ENCODE measurements around the gene LMNA.

The LMNA gene

DNA sequence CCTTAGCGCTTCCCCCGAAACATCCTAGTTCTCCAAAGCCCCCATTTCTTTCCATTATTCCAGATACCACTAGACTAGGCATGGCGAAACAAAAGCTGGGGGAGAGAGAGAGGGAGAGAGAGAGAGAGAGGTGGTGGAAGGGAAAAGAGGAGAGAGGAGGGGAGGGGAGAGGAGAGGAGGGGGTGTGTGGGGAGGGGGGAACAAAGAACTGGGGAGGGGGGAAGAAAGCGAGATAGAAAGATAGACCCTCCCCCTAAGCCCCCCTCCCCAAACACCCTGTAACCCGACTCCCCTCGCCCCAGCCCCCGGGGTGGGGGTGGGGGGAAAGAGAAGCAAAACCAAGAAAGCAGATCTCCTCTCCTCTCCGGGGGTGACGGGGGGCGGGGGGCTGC lies 32.6 kb upstream of the LMNA start:
- no peak for DNase-seq (ENCODE audit: low read depth in 2 of 2)

GRCh38 chr1:156082309-156083091 lies 32.0 kb upstream of the LMNA start, which contains the start of gene MEX3A:
TSS of gene MEX3A (minus strand) at chr1:156082465. CDS start at chr1:156081998, 467 bp downstream.
- peak in 1 of 2 donors; percentile 38 for DNase-seq (ENCODE audit: low read depth in 2 of 2)

GRCh38 chr1:156083800-156084790 lies 30.4 kb upstream of the LMNA start:
- no peak for DNase-seq (ENCODE audit: low read depth in 2 of 2)

DNA sequence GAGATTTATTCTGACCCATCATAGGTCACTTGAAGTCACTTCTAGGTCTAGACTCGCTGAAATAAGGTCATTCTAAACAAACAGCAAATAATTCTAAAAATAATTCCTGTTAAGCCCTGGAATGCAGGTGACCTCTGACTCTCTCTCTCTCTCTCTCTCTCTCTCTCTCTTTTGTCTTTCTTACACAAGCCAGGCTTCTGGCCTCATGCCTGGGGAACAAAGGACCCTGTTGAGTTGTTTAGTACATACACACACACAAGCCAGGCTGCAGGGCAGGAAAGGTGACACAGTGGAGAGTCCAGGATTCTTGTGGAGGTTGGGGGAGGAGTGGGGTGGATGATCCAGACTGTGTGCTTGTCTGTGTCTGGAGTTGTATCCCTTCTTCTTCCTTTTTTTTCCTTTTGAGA lies 28.3 kb upstream of the LMNA start:
- DNase-seq (ENCODE audit: low read depth in 2 of 2), result no peak

DNA sequence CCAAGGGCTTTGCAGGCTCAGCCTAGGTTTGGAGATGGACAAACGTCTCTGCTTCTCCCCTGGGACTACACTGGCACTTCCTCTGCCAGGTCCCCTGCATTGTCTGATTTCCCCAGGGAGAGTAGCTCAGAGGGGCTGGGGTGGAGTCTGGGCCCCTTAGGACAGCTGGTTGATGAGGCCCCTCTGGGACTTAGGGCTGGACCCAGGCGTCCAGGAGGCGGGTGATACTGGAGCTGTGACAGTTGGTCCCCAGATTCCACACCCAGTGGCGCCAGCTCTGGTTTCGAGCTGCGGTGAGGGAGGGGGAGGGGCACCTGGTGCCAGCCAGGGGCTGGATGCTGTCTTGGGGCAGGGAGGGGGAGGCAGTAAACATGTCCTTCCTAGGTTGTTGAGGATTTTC lies 24.8 kb upstream of the LMNA start:
- no peak for DNase-seq (ENCODE audit: low read depth in 2 of 2)

GRCh38 chr1:156090138-156090839 lies 24.2 kb upstream of the LMNA start:
- no peak for DNase-seq (ENCODE audit: low read depth in 2 of 2)

GRCh38 chr1:156090840-156091188 lies 23.7 kb upstream of the LMNA start:
- peak; percentile 82 to 86 for DNase-seq (ENCODE audit: low read depth in 2 of 2)

DNA sequence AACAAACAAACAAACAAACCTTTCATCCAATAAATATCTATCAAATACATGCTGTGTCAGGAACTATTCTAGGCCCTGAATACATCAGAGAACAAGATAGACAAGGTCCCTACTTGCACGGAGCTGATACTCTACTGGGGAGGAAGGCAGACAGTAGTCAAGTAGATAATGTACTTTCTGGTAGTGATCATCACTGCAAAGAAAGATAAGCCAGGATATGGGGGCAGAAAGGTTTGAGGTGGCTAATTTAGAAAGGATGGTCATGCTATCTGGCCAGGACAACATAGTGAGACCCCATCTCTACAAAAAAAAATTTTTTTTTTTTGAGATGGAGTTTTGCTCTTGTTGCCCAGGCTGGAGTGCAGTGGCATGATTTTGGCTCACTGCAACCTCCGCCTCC lies 22.9 kb upstream of the LMNA start:
- no peak for DNase-seq (ENCODE audit: low read depth in 2 of 2)

DNA sequence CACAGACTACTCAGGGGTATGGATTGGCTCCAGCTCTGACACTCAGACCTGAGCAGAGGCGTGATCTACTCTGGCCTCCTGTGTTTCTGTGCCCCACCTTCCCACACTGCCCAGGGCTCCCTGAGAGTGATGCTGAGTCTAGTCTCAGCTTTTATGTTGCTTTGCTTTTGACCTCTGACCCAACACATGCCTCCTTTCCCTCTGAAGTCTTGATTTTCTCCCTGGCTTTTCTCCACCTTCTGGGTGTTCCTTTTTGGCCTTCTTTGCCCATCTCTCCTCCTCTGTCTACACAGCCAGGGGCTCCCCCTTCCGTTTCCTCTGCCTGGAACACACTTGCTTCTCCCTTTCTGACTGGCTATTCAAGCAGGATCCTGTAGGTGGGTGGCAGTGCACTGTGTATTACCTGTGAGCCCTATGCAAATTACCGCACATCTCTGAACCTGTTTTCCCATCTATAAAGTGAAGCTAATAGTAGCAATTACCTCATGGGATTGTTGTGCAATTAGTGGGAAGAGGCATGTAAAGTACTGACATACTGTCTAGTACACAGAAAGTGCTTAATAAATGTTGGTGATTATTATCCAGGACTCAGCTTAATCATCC lies 18.5 kb upstream of the LMNA start:
- DNase-seq (ENCODE audit: low read depth in 2 of 2), result no peak

GRCh38 chr1:156096640-156097391 lies 17.7 kb upstream of the LMNA start:
- peak; percentile 90 to 93 for DNase-seq (ENCODE audit: low read depth in 2 of 2)

- DNase-seq (ENCODE audit: low read depth in 2 of 2), result peak; percentile 40 to 49
These were observed 16.9 kb upstream of the LMNA start for GRCh38 chr1:156097499-156098178.

GRCh38 chr1:156098784-156099183 lies 15.7 kb upstream of the LMNA start:
- no peak for DNase-seq (ENCODE audit: low read depth in 2 of 2)

DNA sequence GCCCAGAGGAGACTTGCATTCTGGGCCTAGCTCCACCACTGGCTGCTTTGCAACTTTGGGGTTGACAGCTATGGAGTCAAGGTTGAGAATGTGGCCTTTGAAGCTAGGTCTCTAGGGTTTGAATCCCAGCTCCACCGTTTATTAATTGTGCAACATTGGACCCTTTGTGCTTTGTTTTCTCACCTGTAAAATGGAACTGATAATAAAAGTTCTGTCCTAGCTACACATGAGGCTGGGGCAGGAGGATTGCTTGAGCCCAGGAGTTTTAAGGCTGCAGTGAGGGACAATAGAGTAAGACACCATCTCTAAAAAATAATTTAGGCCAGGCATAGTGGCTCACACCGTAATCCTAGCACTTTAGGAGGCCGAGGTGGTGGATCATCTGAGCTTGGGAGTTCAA lies 15.2 kb upstream of the LMNA start:
- DNase-seq (ENCODE audit: low read depth in 2 of 2), result no peak

DNA sequence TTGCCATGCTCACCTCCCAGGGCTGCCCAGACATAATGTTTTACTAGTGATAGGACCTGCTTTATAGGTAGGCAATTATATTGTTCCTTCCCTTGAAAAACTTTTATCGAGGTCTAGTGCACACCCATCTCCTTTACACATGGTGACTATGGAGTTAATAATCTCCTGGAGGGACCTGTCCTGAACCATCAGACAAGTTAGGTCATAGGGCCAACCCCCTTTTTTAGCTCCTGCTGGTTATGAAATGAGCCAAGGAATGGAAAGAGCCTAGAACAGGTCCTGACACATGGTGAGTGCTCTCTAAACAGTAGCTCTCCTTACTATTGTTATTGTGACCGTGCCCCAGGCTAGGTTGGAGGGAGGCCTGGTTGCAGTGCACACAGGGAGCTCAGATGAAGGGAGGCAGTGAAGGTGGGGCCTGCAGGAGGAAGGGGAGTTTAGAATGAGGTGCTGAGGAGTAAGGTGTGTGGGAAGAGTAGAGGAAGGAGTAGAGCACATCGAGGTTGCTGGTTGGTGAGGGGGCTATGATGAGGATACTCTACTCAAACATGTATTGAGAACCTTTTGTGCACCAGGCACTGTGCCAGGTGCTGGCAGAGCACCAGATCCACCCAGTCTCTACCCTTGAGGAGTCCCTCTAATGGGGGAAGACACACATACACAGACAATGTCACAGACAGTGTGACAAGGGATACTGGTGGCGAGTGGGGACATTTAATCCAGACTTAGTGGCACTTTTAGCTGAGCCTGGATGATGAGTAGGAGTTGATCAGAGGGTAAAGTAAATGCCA lies 14.1 kb upstream of the LMNA start:
- no peak for DNase-seq (ENCODE audit: low read depth in 2 of 2)

- DNase-seq (ENCODE audit: low read depth in 2 of 2), result no peak
These were observed 12.6 kb upstream of the LMNA start for GRCh38 chr1:156101880-156102279.

GRCh38 chr1:156102633-156103511 lies 11.6 kb upstream of the LMNA start:
- DNase-seq (ENCODE audit: low read depth in 2 of 2), result no peak

DNA sequence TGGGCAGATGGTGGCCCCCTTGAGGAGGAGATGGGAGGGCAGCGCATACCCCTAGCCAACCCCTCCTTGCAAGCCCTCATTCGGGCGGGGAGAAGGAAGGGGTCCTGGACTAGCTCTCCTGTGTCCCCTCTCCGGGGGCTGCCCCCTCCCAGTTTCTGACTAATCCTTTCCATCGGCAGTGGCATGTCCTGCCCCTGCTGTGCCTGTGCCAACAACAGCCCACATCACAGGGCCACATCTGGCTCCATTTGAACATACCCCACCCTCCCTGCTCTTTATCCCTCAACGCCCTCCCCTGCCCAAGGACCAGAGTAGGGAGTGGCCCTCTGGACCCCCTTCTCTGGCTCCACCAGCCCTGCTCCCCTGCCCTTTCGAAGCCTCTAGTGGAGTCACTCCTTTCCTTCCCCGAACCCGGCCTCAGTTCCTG lies 11.0 kb upstream of the LMNA start:
- DNase-seq (ENCODE audit: low read depth in 2 of 2), result no peak

DNA sequence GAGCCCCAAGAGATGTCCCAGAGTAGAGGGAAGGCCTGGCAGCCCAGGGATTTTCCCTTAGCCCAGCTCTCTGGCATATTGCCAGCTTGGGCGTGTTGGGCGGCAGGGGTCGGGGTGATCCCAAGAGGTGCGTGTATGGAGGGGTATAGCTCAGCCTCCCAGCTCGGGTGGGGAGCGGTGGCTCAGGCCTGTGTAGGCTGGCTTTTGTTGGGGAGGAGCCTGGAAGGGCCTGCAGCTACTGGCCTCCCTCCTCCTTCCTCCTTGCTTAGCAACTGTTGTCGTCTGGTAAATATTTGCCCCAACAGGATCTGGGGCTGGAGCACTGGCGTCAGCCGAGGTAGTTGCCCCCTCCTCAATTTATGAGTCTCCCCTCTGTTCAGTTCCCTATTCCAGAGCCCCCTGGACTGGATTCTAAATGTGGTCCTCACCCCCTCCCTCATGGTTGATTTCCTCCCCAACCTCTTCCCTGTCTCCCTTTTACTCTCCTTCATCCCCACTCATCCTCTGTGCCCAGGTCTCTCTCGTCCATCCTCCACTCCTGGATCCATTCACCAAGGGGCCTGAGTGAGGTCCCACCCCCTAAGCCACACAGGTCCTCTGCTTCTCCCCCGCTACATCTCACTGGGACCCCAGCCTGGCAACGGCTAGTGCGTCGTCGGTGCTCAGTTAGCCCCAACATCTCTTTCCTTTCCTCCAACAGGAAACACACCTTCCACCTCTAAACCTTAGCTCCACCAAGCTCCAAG lies 10.3 kb upstream of the LMNA start:
- DNase-seq (ENCODE audit: low read depth in 2 of 2), result no peak
